Brain pericyte (primary cell): Measurements from ENCODE around the gene PLCB4.
A peak's percentile ranks its signal among the peaks of the same experiment; 100 is the strongest.

Source experiments
- DNase-seq: peaks from one replicate; pipeline ENCODE4 v3.0.0-alpha.2; 2012; ENCODE audit warnings: low read depth, low spot score

The PLCB4 gene

GRCh38 chr20:9491324-9491723, 422.4 kb downstream of the PLCB4 start:
- no peak for DNase-seq

GRCh38 chr20:9492067-9492466, 423.2 kb downstream of the PLCB4 start:
- no peak for DNase-seq

GRCh38 chr20:9493803-9494202, 424.9 kb downstream of the PLCB4 start:
- no peak for DNase-seq

GRCh38 chr20:9495701-9496100, 426.8 kb downstream of the PLCB4 start:
- no peak for DNase-seq

GRCh38 chr20:9496155-9496554, 427.3 kb downstream of the PLCB4 start:
- no peak for DNase-seq

GRCh38 chr20:9498322-9498721, 429.4 kb downstream of the PLCB4 start:
- DNase-seq = no peak

- no peak for DNase-seq
Observed at GRCh38 chr20:9499126-9499899, 430.4 kb downstream of the PLCB4 start.

GRCh38 chr20:9500121-9500520, 431.2 kb downstream of the PLCB4 start:
- DNase-seq = no peak

- no peak for DNase-seq
Observed at GRCh38 chr20:9501473-9501872, 432.6 kb downstream of the PLCB4 start.

GRCh38 chr20:9503526-9504245, 434.8 kb downstream of the PLCB4 start:
- DNase-seq = peak; percentile 5

- no peak for DNase-seq
Observed at GRCh38 chr20:9506280-9506821, 437.5 kb downstream of the PLCB4 start.

- DNase-seq = no peak
Observed at GRCh38 chr20:9506964-9507369, 438.1 kb downstream of the PLCB4 start.

- no peak for DNase-seq
Observed at GRCh38 chr20:9507544-9508239, 438.8 kb downstream of the PLCB4 start.

GRCh38 chr20:9508240-9508661, 439.4 kb downstream of the PLCB4 start:
- DNase-seq = no peak

GRCh38 chr20:9508696-9509178, 439.9 kb downstream of the PLCB4 start:
- DNase-seq = no peak

GRCh38 chr20:9509246-9509645, 440.4 kb downstream of the PLCB4 start:
- no peak for DNase-seq

- no peak for DNase-seq
Observed at GRCh38 chr20:9510911-9511310, 442.0 kb downstream of the PLCB4 start.

- no peak for DNase-seq
Observed at GRCh38 chr20:9514072-9514460, 445.2 kb downstream of the PLCB4 start.

- DNase-seq = no peak
Observed at GRCh38 chr20:9514461-9515213, 445.8 kb downstream of the PLCB4 start, which contains the start of gene LAMP5. LAMP5 (plus strand) TSS chr20:9514590; CDS start chr20:9514853, 263 bp downstream.

GRCh38 chr20:9515214-9515585, 446.3 kb downstream of the PLCB4 start:
- no peak for DNase-seq

GRCh38 chr20:9515741-9516233, 446.9 kb downstream of the PLCB4 start:
- DNase-seq = no peak
